OCI-LY1 (cell line): ENCODE measurements around the gene ANKRD33.

Experiments
- EZH2 ChIP-seq: fragments of 200-600 bp; sonication (generic), shearing (Covaris generic); IDR thresholded peaks from 2 replicates; pipeline ENCODE4 v1.8.0; 2017; ENCODE audit warnings: borderline replicate concordance, mixed run types, mild to moderate bottlenecking, antibody characterized with exemption, low read length, moderate library complexity, mixed read lengths
- TF ChIP-seq, protein P1 (sequence below): fragments of 200-600 bp; sonication (generic), shearing (Covaris generic); IDR thresholded peaks from 2 replicates; pipeline ENCODE4 v1.5.1; 2017; ENCODE audit warnings: mild to moderate bottlenecking, antibody characterized with exemption, low read length, moderate library complexity, mixed read lengths

- TF ChIP-seq, protein P1, sequence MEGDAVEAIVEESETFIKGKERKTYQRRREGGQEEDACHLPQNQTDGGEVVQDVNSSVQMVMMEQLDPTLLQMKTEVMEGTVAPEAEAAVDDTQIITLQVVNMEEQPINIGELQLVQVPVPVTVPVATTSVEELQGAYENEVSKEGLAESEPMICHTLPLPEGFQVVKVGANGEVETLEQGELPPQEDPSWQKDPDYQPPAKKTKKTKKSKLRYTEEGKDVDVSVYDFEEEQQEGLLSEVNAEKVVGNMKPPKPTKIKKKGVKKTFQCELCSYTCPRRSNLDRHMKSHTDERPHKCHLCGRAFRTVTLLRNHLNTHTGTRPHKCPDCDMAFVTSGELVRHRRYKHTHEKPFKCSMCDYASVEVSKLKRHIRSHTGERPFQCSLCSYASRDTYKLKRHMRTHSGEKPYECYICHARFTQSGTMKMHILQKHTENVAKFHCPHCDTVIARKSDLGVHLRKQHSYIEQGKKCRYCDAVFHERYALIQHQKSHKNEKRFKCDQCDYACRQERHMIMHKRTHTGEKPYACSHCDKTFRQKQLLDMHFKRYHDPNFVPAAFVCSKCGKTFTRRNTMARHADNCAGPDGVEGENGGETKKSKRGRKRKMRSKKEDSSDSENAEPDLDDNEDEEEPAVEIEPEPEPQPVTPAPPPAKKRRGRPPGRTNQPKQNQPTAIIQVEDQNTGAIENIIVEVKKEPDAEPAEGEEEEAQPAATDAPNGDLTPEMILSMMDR: no peak
- no peak for TF ChIP-seq EZH2
These were observed 27.2 kb downstream of the ANKRD33 start for GRCh38 chr12:51915003-51915625.
